OCI-LY3 (cell line): ENCODE results near the gene VIPR2.

ENCODE experiments used
- H2AFZ ChIP-seq: fragments of 200-600, 300-600 bp; shearing (Covaris generic); 2 replicates; pipeline ENCODE4 v1.6.0; 2014; ENCODE audit warnings: antibody characterized with exemption, low read depth, low read length
- H3K27ac ChIP-seq: fragments of 200-600, 300-600 bp; sonication (generic); 2 replicates; pipeline ENCODE4 v1.5.1; 2014; ENCODE audit warnings: mild to moderate bottlenecking, low read length, moderate library complexity, mixed read lengths
- H3K27me3 ChIP-seq: fragments of 200-600, 300-600 bp; sonication (generic); 2 replicates; pipeline ENCODE4 v1.6.1; 2014; ENCODE audit warnings: low read depth, low read length, mixed read lengths
- H3K36me3 ChIP-seq: fragments of 200-600, 300-600 bp; sonication (generic); replicated peaks from 2 replicates; pipeline ENCODE3; 2014; ENCODE audit warnings: low read depth, low read length, mixed read lengths
- H3K4me1 ChIP-seq: fragments of 300-600, 200-600 bp; sonication (generic); 2 replicates; pipeline ENCODE4 v1.6.1; 2014; ENCODE audit warnings: low read length, mixed read lengths
- H3K4me2 ChIP-seq: fragments of 200-600, 300-600 bp; sonication (generic); 2 replicates; pipeline ENCODE4 v1.6.1; 2014; ENCODE audit warnings: low read length, mixed read lengths
- H3K4me3 ChIP-seq: fragments of 300-600, 200-600 bp; sonication (generic); 2 replicates; pipeline ENCODE4 v1.5.1; 2014; ENCODE audit warnings: antibody characterized with exemption, mild to moderate bottlenecking, low read length, moderate library complexity
- H3K79me2 ChIP-seq: fragments of 300-600, 200-600 bp; shearing (Covaris generic); 2 replicates; pipeline ENCODE4 v1.6.1; 2014; ENCODE audit warnings: mild to moderate bottlenecking, low read length, mixed read lengths
- H3K9ac ChIP-seq: fragments of 300-600, 200-600 bp; shearing (Covaris generic); 2 replicates; pipeline ENCODE4 v1.6.0; 2014; ENCODE audit warnings: mild to moderate bottlenecking, low read length, moderate library complexity
- H3K9me3 ChIP-seq: fragments of 200-600, 300-600 bp; shearing (Covaris generic); 2 replicates; pipeline ENCODE4 v1.6.1; 2014; ENCODE audit warnings: low read length, mixed read lengths; ENCODE audit not compliant: insufficient read depth
- H4K20me1 ChIP-seq: fragments of 200-600, 300-600 bp; sonication (generic); 2 replicates; pipeline ENCODE4 v1.6.1; 2016; ENCODE audit warnings: low read length, mixed read lengths; ENCODE audit not compliant: insufficient read depth
- CTCF ChIP-seq: fragments of 200-600, 300-600 bp; sonication (generic); IDR thresholded peaks from 2 replicates; pipeline ENCODE4 v1.5.1; 2014; ENCODE audit warnings: antibody characterized with exemption, low read length, low read depth
- EZH2phosphoT487 ChIP-seq: fragments of 200-600 bp; shearing (Covaris generic); IDR thresholded peaks from 2 replicates; pipeline ENCODE4 v1.6.1; 2018; ENCODE audit warnings: antibody characterized with exemption, mixed run types, low read depth

The VIPR2 gene

GRCh38 chr7:159160450-159160849, 15.8 kb upstream of the VIPR2 start:
- Histone ChIP-seq H2AFZ (no peak overlapping the region), H3K4me3 (no peak overlapping the region), H3K79me2 (no peaks in the 10 kb centered on the region), H3K4me2 (no peak overlapping the region), H3K27ac (no peak overlapping the region), H3K4me1 (no peaks in the 10 kb centered on the region), H3K36me3 (no peaks in the 10 kb centered on the region), H3K9ac (no peak overlapping the region), H3K27me3 (no peaks in the 10 kb centered on the region), H4K20me1 (no peaks in the 10 kb centered on the region), H3K9me3 (no peaks in the 10 kb centered on the region)
- TF ChIP-seq CTCF (no peak), EZH2phosphoT487 (no peak)

DNA sequence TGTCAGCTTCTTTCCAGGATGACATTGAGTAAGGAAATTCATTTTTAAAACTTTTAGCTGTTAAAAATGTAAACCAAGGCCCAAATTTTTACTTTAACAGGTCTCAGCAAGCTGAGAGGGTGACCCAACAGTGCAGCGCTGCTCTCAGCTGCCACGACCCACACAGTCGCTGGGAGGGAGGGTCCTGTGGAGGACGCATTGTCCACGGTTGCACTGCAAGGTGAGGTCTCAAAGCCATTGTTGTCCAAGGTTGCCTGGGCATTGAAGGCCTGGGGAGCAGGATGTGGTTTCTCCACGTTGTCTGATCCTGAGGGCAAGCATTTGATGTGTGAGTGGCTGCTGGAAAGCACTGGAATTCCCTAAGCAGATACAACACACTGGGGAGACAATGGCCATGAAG, 15.1 kb upstream of the VIPR2 start:
- H3K27me3 ChIP-seq = no peaks in the 10 kb centered on the region

DNA sequence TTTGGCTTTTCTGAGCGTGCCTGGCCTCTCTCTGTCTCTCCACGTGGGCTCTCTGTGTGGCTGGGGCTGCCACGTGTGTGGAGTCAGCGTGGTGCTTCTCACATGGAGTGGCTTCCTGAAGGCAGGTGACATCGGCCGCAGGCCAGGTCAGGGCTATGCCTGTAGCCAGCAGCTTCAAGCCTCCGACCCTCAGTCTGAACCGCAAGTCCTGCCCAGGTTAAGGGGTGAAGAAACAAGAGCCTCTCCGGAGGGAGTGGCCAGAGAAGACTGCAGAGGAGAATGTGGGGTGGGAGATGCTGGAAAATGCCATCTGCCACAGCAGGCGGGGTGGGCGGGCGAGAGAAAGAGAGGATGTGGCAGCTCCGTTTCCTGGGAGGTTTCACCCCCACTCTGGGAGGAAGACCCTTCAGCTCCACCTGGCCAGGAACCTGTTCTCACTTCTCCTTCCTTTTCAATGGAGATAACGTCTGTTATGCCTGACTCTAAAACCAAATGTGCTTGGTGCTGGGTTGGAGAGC, 14.3 kb upstream of the VIPR2 start:
- Histone ChIP-seq H3K9ac (no peak overlapping the region), H3K79me2 (no peaks in the 10 kb centered on the region), H3K4me3 (no peak overlapping the region), H3K36me3 (no peaks in the 10 kb centered on the region), H3K4me1 (no peaks in the 10 kb centered on the region), H4K20me1 (no peaks in the 10 kb centered on the region), H3K9me3 (no peaks in the 10 kb centered on the region), H2AFZ (no peak overlapping the region), H3K27me3 (no peaks in the 10 kb centered on the region), H3K27ac (no peak overlapping the region), H3K4me2 (no peak overlapping the region)
- TF ChIP-seq CTCF (no peak), EZH2phosphoT487 (no peak)

More for the DNA sequence above, 15.1 kb upstream of the VIPR2 start:
- no peaks in the 10 kb centered on the region for H3K36me3 ChIP-seq
- no peak overlapping the region for H2AFZ ChIP-seq
- H3K79me2 ChIP-seq = no peaks in the 10 kb centered on the region
- TF ChIP-seq EZH2phosphoT487 = no peak
- no peak for TF ChIP-seq CTCF
- no peak overlapping the region for H3K4me2 ChIP-seq
- no peaks in the 10 kb centered on the region for H3K4me1 ChIP-seq
- H3K9ac ChIP-seq = no peak overlapping the region
- H4K20me1 ChIP-seq = no peaks in the 10 kb centered on the region
- H3K27ac ChIP-seq = no peak overlapping the region
- no peak overlapping the region for H3K4me3 ChIP-seq
- no peaks in the 10 kb centered on the region for H3K9me3 ChIP-seq

- H3K4me2 ChIP-seq = no peak overlapping the region
- no peak overlapping the region for H3K9ac ChIP-seq
- no peak overlapping the region for H3K27ac ChIP-seq
- H3K4me3 ChIP-seq = no peak overlapping the region
- no peak for TF ChIP-seq CTCF
- no peak for TF ChIP-seq EZH2phosphoT487
- no peaks in the 10 kb centered on the region for H3K36me3 ChIP-seq
- no peaks in the 10 kb centered on the region for H3K4me1 ChIP-seq
- no peaks in the 10 kb centered on the region for H3K79me2 ChIP-seq
- no peaks in the 10 kb centered on the region for H3K9me3 ChIP-seq
- H4K20me1 ChIP-seq = no peaks in the 10 kb centered on the region
- H3K27me3 ChIP-seq = no peaks in the 10 kb centered on the region
- H2AFZ ChIP-seq = no peak overlapping the region
Observed at GRCh38 chr7:159158125-159158887, 13.6 kb upstream of the VIPR2 start.
